IMR-90 (cell line): ENCODE data around the gene LRRC75A. TPM values are rescaled to one million over a fixed set of nuclear protein-coding genes. Genes with fewer than 3 reads are reported as not detected.

Experiments used
- ATAC-seq: fragments of 200-7000 bp; cut with Tn5 transposase; 2 replicates; pipeline ENCODE4 v1.9.1; 2020; ENCODE audit warnings: low read depth, mild to moderate bottlenecking, moderate library complexity
- BruUV-seq: library from RNA; stranded (reverse); fragments of 400-500 nt; replicated peaks from 2 replicates; lab custom pipeline; 2021; lab: Mats Ljungman, UMichigan
- CTCF ChIA-PET: fragments of 300-600 bp; formaldehyde crosslinking; extraction: SDS; loops from one replicate; lab custom pipeline; 2021; ENCODE audit warnings: antibody characterized with exemption; lab: Yijun Ruan, JAX
- POLR2A ChIA-PET: fragments of 300-600 bp; sonication (Branson Sonifier 250); formaldehyde crosslinking; loops from one replicate; lab custom pipeline; 2022; ENCODE audit warnings: antibody characterized with exemption; ENCODE audit not compliant: unreplicated experiment; lab: Charles Lee
- DNase-seq: peaks from one replicate; pipeline ENCODE4 v3.0.0; 2013
- H2AFZ ChIP-seq: replicated peaks from 2 replicates; pipeline ENCODE3; 2013; ENCODE audit warnings: low read length, mild to moderate bottlenecking; ENCODE audit not compliant: poor library complexity
- H2AK5ac ChIP-seq: 2 replicates; pipeline ENCODE4 v1.6.1; 2013; ENCODE audit warnings: low read depth, low read length, inconsistent platforms
- H2AK9ac ChIP-seq: replicated peaks from 2 replicates; pipeline ENCODE3; 2013; ENCODE audit warnings: mild to moderate bottlenecking, low read depth, low read length, moderate library complexity; ENCODE audit not compliant: poor library complexity
- H2BK120ac ChIP-seq: 2 replicates; pipeline ENCODE4 v1.6.1; 2013; ENCODE audit warnings: low read depth, low read length, inconsistent platforms
- H2BK15ac ChIP-seq: 3 replicates; pipeline ENCODE4 v1.6.1; 2013; ENCODE audit warnings: low read depth, low read length, inconsistent platforms
- H2BK20ac ChIP-seq: 2 replicates; pipeline ENCODE4 v1.6.1; 2013; ENCODE audit warnings: low read depth, mild to moderate bottlenecking, inconsistent platforms, low read length, moderate library complexity
- H2BK5ac ChIP-seq: 2 replicates; pipeline ENCODE4 v1.6.1; 2013; ENCODE audit warnings: mild to moderate bottlenecking, low read depth, low read length, inconsistent platforms; ENCODE audit not compliant: poor library complexity, severe bottlenecking
- H3K14ac ChIP-seq: replicated peaks from 2 replicates; pipeline ENCODE4 v1.6.1; 2013; ENCODE audit warnings: low read depth, low read length, inconsistent platforms
- H3K18ac ChIP-seq: 2 replicates; pipeline ENCODE4 v1.6.1; 2013; ENCODE audit warnings: low read depth, low read length, control low read depth
- H3K23ac ChIP-seq: 2 replicates; pipeline ENCODE4 v1.6.1; 2013; ENCODE audit warnings: low read depth, low read length, inconsistent platforms
- H3K27ac ChIP-seq: 2 replicates; pipeline ENCODE4 v1.5.1; 2013; ENCODE audit warnings: mild to moderate bottlenecking, control low read depth, low read length; ENCODE audit not compliant: insufficient read depth
- H3K27me3 ChIP-seq: 2 replicates; pipeline ENCODE4 v1.6.1; 2013; ENCODE audit warnings: low read length; ENCODE audit not compliant: control insufficient read depth, insufficient read depth
- H3K36me3 ChIP-seq: 2 replicates; pipeline ENCODE4 v1.6.1; 2013; ENCODE audit warnings: low read length, mixed read lengths; ENCODE audit not compliant: control insufficient read depth, insufficient read depth
- H3K4ac ChIP-seq: 2 replicates; pipeline ENCODE4 v1.6.1; 2013; ENCODE audit warnings: low read depth, low read length, inconsistent platforms
- H3K4me1 ChIP-seq: 2 replicates; pipeline ENCODE4 v1.6.1; 2013; ENCODE audit warnings: low read length, mixed read lengths; ENCODE audit not compliant: control insufficient read depth, insufficient read depth
- H3K4me2 ChIP-seq: 2 replicates; pipeline ENCODE4 v1.6.1; 2013; ENCODE audit warnings: low read depth, mild to moderate bottlenecking, control low read depth, low read length, moderate library complexity
- H3K4me3 ChIP-seq: 2 replicates; pipeline ENCODE4 v1.5.1; 2013; ENCODE audit warnings: low read depth, mild to moderate bottlenecking, control low read depth, low read length, moderate library complexity; ENCODE audit not compliant: insufficient read depth
- H3K56ac ChIP-seq: 2 replicates; pipeline ENCODE4 v1.6.1; 2013; ENCODE audit warnings: low read length, inconsistent platforms; ENCODE audit not compliant: insufficient read depth; ENCODE audit errors: extremely low read depth
- H3K79me1 ChIP-seq, 2 experiments: 2 replicates each; pipeline ENCODE4 v1.6.1; 2013; ENCODE audit warnings: low read length in 2 of 2, inconsistent platforms in 1 of 2, low read depth in 1 of 2
- H3K9ac ChIP-seq: 2 replicates; pipeline ENCODE4 v1.6.1; 2013; ENCODE audit warnings: low read depth, low read length, control low read depth
- H3K9me1 ChIP-seq: 2 replicates; pipeline ENCODE4 v1.6.1; 2013; ENCODE audit warnings: low read length, inconsistent platforms; ENCODE audit not compliant: insufficient read depth
- H3K9me3 ChIP-seq: 2 replicates; pipeline ENCODE4 v1.6.1; 2013; ENCODE audit warnings: low read length; ENCODE audit not compliant: control insufficient read depth, insufficient read depth
- H4K20me1 ChIP-seq: 2 replicates; pipeline ENCODE4 v1.6.1; 2013; ENCODE audit warnings: low read length, inconsistent platforms; ENCODE audit not compliant: insufficient read depth
- H4K5ac ChIP-seq: 2 replicates; pipeline ENCODE4 v1.6.1; 2013; ENCODE audit warnings: mild to moderate bottlenecking, low read depth, low read length, control low read depth
- H4K8ac ChIP-seq, 2 experiments: 2 replicates each; pipeline ENCODE4 v1.6.1; 2013; ENCODE audit warnings: low read depth in 2 of 2, low read length in 2 of 2, control low read depth in 1 of 2, inconsistent platforms in 1 of 2
- H4K91ac ChIP-seq: 2 replicates; pipeline ENCODE4 v1.6.1; 2013; ENCODE audit warnings: low read depth, low read length, inconsistent platforms; ENCODE audit not compliant: insufficient read depth
- BHLHE40 ChIP-seq: fragments of 150-350 bp; IDR thresholded peaks from 2 replicates; pipeline ENCODE4 v1.6.1; 2016; ENCODE audit warnings: mild to moderate bottlenecking, low read depth, low read length
- CEBPB ChIP-seq: IDR thresholded peaks from 2 replicates; pipeline ENCODE4 v1.6.1; 2012; ENCODE audit warnings: low read depth, low read length, improper control_type of control experiment
- CHD1 ChIP-seq: IDR thresholded peaks from 2 replicates; pipeline ENCODE4 v1.6.1; 2012; ENCODE audit warnings: low read depth, low read length, improper control_type of control experiment
- FOS ChIP-seq: fragments of 150-350 bp; IDR thresholded peaks from 2 replicates; pipeline ENCODE4 v1.6.1; 2016; ENCODE audit warnings: low read depth, low read length
- MAZ ChIP-seq: IDR thresholded peaks from 2 replicates; pipeline ENCODE4 v1.6.1; 2012; ENCODE audit warnings: low read depth, mild to moderate bottlenecking, low read length, improper control_type of control experiment, moderate library complexity, borderline replicate concordance
- MXI1 ChIP-seq: IDR thresholded peaks from 2 replicates; pipeline ENCODE4 v1.6.1; 2012; ENCODE audit warnings: low read depth, mild to moderate bottlenecking, low read length, moderate library complexity, borderline replicate concordance
- RAD21 ChIP-seq: IDR thresholded peaks from 2 replicates; pipeline ENCODE4 v1.6.1; 2012; ENCODE audit warnings: low read length, improper control_type of control experiment
- RFX5 ChIP-seq: IDR thresholded peaks from 2 replicates; pipeline ENCODE4 v1.8.0; 2012; ENCODE audit warnings: low read depth, mild to moderate bottlenecking, low read length, moderate library complexity
- WGBS, 2 experiments: methylation state at CpG; one replicate each; pipeline versions ENCODE4 v1.1.5 to v1.1.7; 2013; ENCODE audit warnings: missing lambda C conversion rate in 2 of 2; ENCODE audit not compliant: insufficient read length in 1 of 2; ENCODE audit errors: extremely low coverage in 2 of 2; 5-methylcytosine and 5-hydroxymethylcytosine counted together
- dilution Hi-C: fragments of 300-500 bp; cut with HindIII; formaldehyde crosslinking; loops from one replicate; pipeline ENCODE4 v1.14.3; 2018; ENCODE audit warnings: low sequenced_read_pairs; ENCODE audit not compliant: unreplicated experiment
- in situ Hi-C: fragments of 300-500 bp; cut with MboI; formaldehyde crosslinking; loops from 3 replicates; pipeline ENCODE4 v1.14.3; 2019; ENCODE audit warnings: low sequenced_read_pairs, inconsistent platforms, mixed read lengths
- intact Hi-C: fragments of 100-400 bp; cut with micrococcal nuclease; formaldehyde crosslinking; loops from 2 replicates; pipeline ENCODE4 v1.10.0; 2022
- polyA plus RNA-seq, 3 experiments: library from polyadenylated mRNA; depleted of rRNA; stranded (reverse); fragments of >200 nt; gene quantifications; 2 replicates each; pipeline ENCODE4 v1.2.3, GENCODE V29; 2012; ENCODE audit warnings: low replicate concordance in 1 of 3
- total RNA-seq: library from RNA; depleted of rRNA; stranded (reverse); fragments of >200 nt; gene quantifications from 2 replicates; pipeline ENCODE4 v1.2.3, GENCODE V29; 2012
- TF ChIP-seq, protein P1 (sequence below): conservative IDR thresholded peaks from 2 replicates; pipeline ENCODE4 v1.5.1; 2012; ENCODE audit warnings: mild to moderate bottlenecking, low read depth, low read length, improper control_type of control experiment

The LRRC75A gene
- total and polyA plus RNA-seq, 2 of the 4 experiments (the other 2 are of a cell fraction), result 0.72 to 1.0 TPM

DNA sequence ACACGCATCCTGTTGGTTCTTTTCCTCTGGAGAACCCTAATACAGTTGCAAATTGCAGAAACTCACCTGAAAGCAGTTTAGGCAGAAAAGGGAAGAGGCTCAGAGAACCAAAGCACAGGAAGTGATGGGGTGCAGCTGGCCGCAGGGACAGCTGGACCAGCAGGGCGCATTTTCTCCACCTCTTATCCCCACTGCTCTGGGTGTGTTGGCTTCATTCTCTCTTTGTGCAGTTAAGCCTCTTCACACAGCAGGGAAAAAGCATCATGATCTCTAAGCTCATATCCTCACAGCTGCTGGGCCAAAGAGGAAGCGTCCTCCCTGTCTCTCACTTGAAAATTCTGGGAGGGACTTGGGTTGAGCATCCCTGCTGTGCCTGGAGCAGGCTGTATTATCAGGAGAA is 20.0 kb upstream of the LRRC75A start:
- dilution Hi-C loops, result no loop called here
- CTCF ChIA-PET, result interaction anchor here (0.7 kb wide), 1 partner anchor 11 kb away, joined by 3 read pairs; no protein-coding TSS in a partner anchor
- BruUV-seq, result no TSS peak
- ATAC-seq (no peak), DNase-seq (no peak)
- Histone ChIP-seq H3K27ac (no peak overlapping the region), H3K9ac (no peak overlapping the region), H2AK9ac (no peak overlapping the region), H3K9me3 (no peaks in the 10 kb centered on the region), H3K36me3 (no peaks in the 10 kb centered on the region), H2BK20ac (no peak overlapping the region), H2AFZ (no peak overlapping the region), H4K91ac (no peak overlapping the region), H3K23ac (no peak overlapping the region), H2BK15ac (no peak overlapping the region), H3K9me1 (peaks cover 3% of the 10 kb centered on the region; the same call in 1 of the 2 replicates), H3K4me2 (no peak overlapping the region), H4K8ac (no peak overlapping the region), H3K14ac (no peak overlapping the region), H3K79me1 (no peaks in the 10 kb centered on the region), H3K27me3 (peaks cover 5% of the 10 kb centered on the region), H3K18ac (no peak overlapping the region), H4K5ac (no peak overlapping the region), H3K4me1 (no peaks in the 10 kb centered on the region; the same call in none of the 2 replicates), H2BK5ac (no peak overlapping the region), H2BK120ac (no peak overlapping the region), H2AK5ac (no peak overlapping the region), H3K4ac (no peak overlapping the region), H4K20me1 (no peaks in the 10 kb centered on the region), H3K4me3 (no peak overlapping the region), H3K56ac (no peak overlapping the region)
- intact Hi-C loops, result no loop called here
- in situ Hi-C loops, result no loop called here
- no peak for TF ChIP-seq RFX5
- TF ChIP-seq CHD1, result no peak
- no peak for TF ChIP-seq RAD21
- TF ChIP-seq BHLHE40, result no peak
- TF ChIP-seq FOS, result no peak
- TF ChIP-seq, protein P1, sequence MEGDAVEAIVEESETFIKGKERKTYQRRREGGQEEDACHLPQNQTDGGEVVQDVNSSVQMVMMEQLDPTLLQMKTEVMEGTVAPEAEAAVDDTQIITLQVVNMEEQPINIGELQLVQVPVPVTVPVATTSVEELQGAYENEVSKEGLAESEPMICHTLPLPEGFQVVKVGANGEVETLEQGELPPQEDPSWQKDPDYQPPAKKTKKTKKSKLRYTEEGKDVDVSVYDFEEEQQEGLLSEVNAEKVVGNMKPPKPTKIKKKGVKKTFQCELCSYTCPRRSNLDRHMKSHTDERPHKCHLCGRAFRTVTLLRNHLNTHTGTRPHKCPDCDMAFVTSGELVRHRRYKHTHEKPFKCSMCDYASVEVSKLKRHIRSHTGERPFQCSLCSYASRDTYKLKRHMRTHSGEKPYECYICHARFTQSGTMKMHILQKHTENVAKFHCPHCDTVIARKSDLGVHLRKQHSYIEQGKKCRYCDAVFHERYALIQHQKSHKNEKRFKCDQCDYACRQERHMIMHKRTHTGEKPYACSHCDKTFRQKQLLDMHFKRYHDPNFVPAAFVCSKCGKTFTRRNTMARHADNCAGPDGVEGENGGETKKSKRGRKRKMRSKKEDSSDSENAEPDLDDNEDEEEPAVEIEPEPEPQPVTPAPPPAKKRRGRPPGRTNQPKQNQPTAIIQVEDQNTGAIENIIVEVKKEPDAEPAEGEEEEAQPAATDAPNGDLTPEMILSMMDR, result no peak
- no peak for TF ChIP-seq MAZ
- no peak for TF ChIP-seq MXI1
- TF ChIP-seq CEBPB, result no peak
- WGBS, 2 experiments, result no CpG with 5 or more reads among the region's 4 CpGs
- POLR2A ChIA-PET, result no interaction called here
